HG02852 (cell line): ENCODE data around the gene SEC22B.
"Not testable (repeated sequence)": the region's sequence is repeated elsewhere in the genome, so short reads cannot be mapped to it uniquely, and the experiment has no call there.

Source experiments
- ATAC-seq: cut with Tn5 transposase; IDR thresholded peaks from one replicate; pipeline ENCODE4 v1.9.1; 2021; ENCODE audit warnings: mild to moderate bottlenecking, moderate library complexity; ENCODE audit not compliant: unreplicated experiment

The SEC22B gene

GRCh38 chr1:120176092-120176855 is at the start of gene SEC22B:
TSS of gene SEC22B (minus strand) at chr1:120176520. CDS start at chr1:120176381, 139 bp downstream.
- ATAC-seq: peak; percentile 98

- not testable (repeated sequence) for ATAC-seq
These were observed 41.6 kb upstream of the SEC22B start for GRCh38 chr1:120217933-120218332.

- not testable (repeated sequence) for ATAC-seq
These were observed 41.0 kb upstream of the SEC22B start for GRCh38 chr1:120217175-120217929.

- not testable (repeated sequence) for ATAC-seq
These were observed 37.3 kb upstream of the SEC22B start for GRCh38 chr1:120213606-120214005.

GRCh38 chr1:120210754-120211153 is 34.4 kb upstream of the SEC22B start:
- not testable (repeated sequence) for ATAC-seq

GRCh38 chr1:120196863-120197775 is 20.8 kb upstream of the SEC22B start:
- not testable (repeated sequence) for ATAC-seq

GRCh38 chr1:120188626-120189025 is 12.3 kb upstream of the SEC22B start:
- not testable (repeated sequence) for ATAC-seq

GRCh38 chr1:120182176-120182707 is 5.9 kb upstream of the SEC22B start:
- ATAC-seq: not testable (repeated sequence)

GRCh38 chr1:120179811-120180690 is 3.7 kb upstream of the SEC22B start:
- ATAC-seq: not testable (repeated sequence)

GRCh38 chr1:120178799-120179756 is 2.8 kb upstream of the SEC22B start:
- ATAC-seq: no peak

GRCh38 chr1:120178058-120178457 is 1.7 kb upstream of the SEC22B start:
- ATAC-seq: not testable (repeated sequence)

GRCh38 chr1:120175688-120176087 is 632 bp downstream of the SEC22B start:
- ATAC-seq: not testable (repeated sequence)

- not testable (repeated sequence) for ATAC-seq
These were observed 11.6 kb downstream of the SEC22B start for GRCh38 chr1:120164761-120165160.

- ATAC-seq: not testable (repeated sequence)
These were observed 14.3 kb downstream of the SEC22B start for GRCh38 chr1:120162015-120162414.

- not testable (repeated sequence) for ATAC-seq
These were observed 17.8 kb downstream of the SEC22B start for GRCh38 chr1:120158495-120158894.

- not testable (repeated sequence) for ATAC-seq
These were observed 18.2 kb downstream of the SEC22B start for GRCh38 chr1:120158086-120158485.

GRCh38 chr1:120150138-120150822 is 26.0 kb downstream of the SEC22B start:
- ATAC-seq: not testable (repeated sequence)
